OCI-LY3 (cell line): ENCODE measurements around the gene CD248.

ENCODE experiments used
- EZH2phosphoT487 ChIP-seq: fragments of 200-600 bp; shearing (Covaris generic); IDR thresholded peaks from 2 replicates; pipeline ENCODE4 v1.6.1; 2018; ENCODE audit warnings: antibody characterized with exemption, mixed run types, low read depth
- TF ChIP-seq, protein P1 (sequence below): fragments of 200-600, 300-600 bp; sonication (generic); IDR thresholded peaks from 2 replicates; pipeline ENCODE4 v1.5.1; 2014; ENCODE audit warnings: antibody characterized with exemption, low read length, low read depth

DNA sequence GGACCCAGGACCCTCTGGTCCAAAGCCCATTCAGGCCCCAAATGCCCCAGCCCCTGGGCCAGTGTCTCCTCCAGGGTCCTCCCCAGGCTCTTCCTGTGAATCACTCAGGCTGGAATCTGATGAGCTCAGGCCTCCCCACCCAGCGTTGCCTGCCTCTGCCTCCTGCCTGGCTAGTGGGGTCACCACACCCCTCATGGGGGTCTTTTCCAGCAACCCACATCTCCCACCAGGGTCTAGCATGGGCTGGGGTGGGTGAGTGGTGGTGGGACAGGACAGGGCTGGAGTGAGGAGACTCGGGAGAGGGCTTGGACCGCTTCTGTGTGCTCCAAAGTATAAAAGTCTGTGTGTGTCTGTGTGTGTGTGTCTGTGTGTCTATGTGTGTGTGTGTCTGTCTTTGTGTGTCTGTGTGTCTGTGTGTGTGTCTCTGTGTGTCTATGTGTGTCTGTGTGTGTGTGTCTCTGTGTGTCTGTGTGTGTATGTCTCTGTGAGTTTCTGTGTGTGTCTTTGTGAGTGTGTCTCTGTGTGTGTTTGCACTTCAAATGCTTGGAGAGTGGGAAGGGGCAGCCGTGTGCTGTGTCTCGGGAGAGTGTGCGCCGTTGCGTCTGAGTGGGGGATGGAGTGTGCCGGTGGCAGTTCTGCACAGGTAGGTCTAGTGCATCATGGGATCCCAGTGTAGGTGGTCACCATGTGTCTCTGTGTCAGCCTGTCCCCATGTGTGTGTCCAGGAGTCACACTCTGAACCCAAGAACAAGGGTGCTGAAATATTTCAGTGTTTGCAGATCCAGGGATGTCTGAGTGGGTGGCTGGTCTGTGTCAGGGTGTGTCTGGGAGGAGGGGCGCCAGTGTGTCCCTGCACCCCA lies 10.6 kb upstream of the CD248 start:
- TF ChIP-seq, protein P1, sequence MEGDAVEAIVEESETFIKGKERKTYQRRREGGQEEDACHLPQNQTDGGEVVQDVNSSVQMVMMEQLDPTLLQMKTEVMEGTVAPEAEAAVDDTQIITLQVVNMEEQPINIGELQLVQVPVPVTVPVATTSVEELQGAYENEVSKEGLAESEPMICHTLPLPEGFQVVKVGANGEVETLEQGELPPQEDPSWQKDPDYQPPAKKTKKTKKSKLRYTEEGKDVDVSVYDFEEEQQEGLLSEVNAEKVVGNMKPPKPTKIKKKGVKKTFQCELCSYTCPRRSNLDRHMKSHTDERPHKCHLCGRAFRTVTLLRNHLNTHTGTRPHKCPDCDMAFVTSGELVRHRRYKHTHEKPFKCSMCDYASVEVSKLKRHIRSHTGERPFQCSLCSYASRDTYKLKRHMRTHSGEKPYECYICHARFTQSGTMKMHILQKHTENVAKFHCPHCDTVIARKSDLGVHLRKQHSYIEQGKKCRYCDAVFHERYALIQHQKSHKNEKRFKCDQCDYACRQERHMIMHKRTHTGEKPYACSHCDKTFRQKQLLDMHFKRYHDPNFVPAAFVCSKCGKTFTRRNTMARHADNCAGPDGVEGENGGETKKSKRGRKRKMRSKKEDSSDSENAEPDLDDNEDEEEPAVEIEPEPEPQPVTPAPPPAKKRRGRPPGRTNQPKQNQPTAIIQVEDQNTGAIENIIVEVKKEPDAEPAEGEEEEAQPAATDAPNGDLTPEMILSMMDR = no peak
- no peak for TF ChIP-seq EZH2phosphoT487
